GM23248 (cell line): Measurements from ENCODE around the gene SOX6.

ENCODE experiments used
- EZH2 ChIP-seq: fragments of 200-600 bp; sonication (generic); IDR thresholded peaks from 2 replicates; pipeline ENCODE4 v1.6.1; 2018; ENCODE audit warnings: antibody characterized with exemption, mild to moderate bottlenecking; ENCODE audit not compliant: insufficient read depth, poor library complexity, severe bottlenecking
- EZH2phosphoT487 ChIP-seq: fragments of 200-600 bp; sonication (generic); IDR thresholded peaks from 2 replicates; pipeline ENCODE4 v1.6.1; 2018; ENCODE audit warnings: antibody characterized with exemption, moderate library complexity, mild to moderate bottlenecking, low read depth; ENCODE audit not compliant: insufficient read depth

- TF ChIP-seq EZH2phosphoT487 (no peak), EZH2 (no peak)
Observed at GRCh38 chr11:15975742-15976141, 380.6 kb downstream of the SOX6 start.
